ENCODE results near the gene NR3C2.

NR3C2 gene

GRCh38 chr4:148271166-148271565 lies 171.0 kb downstream of the NR3C2 start:
- Histone ChIP-seq H2AFZ (ENCODE audit: low read depth) (no peak overlapping the region), H3K9ac (no peak overlapping the region), H3K27ac (no peak overlapping the region), H3K27me3 (ENCODE audit: insufficient read depth, low read depth) (no peaks in the 10 kb centered on the region), H3K4me1 (ENCODE audit: low read depth, poor library complexity, severe bottlenecking) (no peaks in the 10 kb centered on the region), H3K4me3 (IDR thresholded peaks at IDR 0.05; ENCODE audit: insufficient read depth, low read depth, low read length) (no peak overlapping the region), H4K20me1 (ENCODE audit: insufficient read depth) (no peaks in the 10 kb centered on the region), H3K79me2 (ENCODE audit: insufficient read depth, low read depth) (no peaks in the 10 kb centered on the region), H3K4me2 (no peak overlapping the region), H3K36me3 (ENCODE audit: insufficient read depth) (no peaks in the 10 kb centered on the region)
- TF ChIP-seq, protein P1, sequence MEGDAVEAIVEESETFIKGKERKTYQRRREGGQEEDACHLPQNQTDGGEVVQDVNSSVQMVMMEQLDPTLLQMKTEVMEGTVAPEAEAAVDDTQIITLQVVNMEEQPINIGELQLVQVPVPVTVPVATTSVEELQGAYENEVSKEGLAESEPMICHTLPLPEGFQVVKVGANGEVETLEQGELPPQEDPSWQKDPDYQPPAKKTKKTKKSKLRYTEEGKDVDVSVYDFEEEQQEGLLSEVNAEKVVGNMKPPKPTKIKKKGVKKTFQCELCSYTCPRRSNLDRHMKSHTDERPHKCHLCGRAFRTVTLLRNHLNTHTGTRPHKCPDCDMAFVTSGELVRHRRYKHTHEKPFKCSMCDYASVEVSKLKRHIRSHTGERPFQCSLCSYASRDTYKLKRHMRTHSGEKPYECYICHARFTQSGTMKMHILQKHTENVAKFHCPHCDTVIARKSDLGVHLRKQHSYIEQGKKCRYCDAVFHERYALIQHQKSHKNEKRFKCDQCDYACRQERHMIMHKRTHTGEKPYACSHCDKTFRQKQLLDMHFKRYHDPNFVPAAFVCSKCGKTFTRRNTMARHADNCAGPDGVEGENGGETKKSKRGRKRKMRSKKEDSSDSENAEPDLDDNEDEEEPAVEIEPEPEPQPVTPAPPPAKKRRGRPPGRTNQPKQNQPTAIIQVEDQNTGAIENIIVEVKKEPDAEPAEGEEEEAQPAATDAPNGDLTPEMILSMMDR (conservative IDR thresholded peaks at IDR 0.05; ENCODE audit: low read depth, low read length) = no peak

- no peak overlapping the region for H3K4me3 ChIP-seq (IDR thresholded peaks at IDR 0.05; ENCODE audit: insufficient read depth, low read depth, low read length)
- no peaks in the 10 kb centered on the region for H4K20me1 ChIP-seq (ENCODE audit: insufficient read depth)
- no peak overlapping the region for H3K4me2 ChIP-seq
- no peaks in the 10 kb centered on the region for H3K27me3 ChIP-seq (ENCODE audit: insufficient read depth, low read depth)
- H3K27ac ChIP-seq = no peak overlapping the region
- H3K79me2 ChIP-seq (ENCODE audit: insufficient read depth, low read depth) = no peaks in the 10 kb centered on the region
- H3K4me1 ChIP-seq (ENCODE audit: low read depth, poor library complexity, severe bottlenecking) = no peaks in the 10 kb centered on the region
- no peak overlapping the region for H3K9ac ChIP-seq
- no peak overlapping the region for H2AFZ ChIP-seq (ENCODE audit: low read depth)
- no peaks in the 10 kb centered on the region for H3K36me3 ChIP-seq (ENCODE audit: insufficient read depth)
- TF ChIP-seq, protein P1 (conservative IDR thresholded peaks at IDR 0.05; ENCODE audit: low read depth, low read length) = no peak
These were observed 171.6 kb downstream of the NR3C2 start for GRCh38 chr4:148270630-148271029.

DNA sequence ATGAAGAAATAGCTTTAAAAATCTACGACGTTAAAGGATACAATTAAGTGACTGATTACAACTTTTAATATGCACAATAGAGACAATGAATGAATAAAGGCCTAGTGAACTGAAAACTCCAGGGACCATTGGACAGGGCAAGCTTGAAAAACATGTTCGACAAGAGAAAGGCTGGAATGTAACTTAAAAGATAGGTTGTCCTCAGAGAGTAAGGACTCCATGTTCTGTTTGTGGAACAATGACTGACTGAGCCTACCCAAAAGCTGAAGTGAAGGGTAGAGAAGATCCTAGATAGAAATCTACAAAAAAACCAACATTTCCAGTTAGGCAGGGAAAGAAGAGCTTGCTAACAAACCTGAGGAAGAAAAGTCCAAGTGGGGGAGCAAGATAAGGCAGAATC lies 173.4 kb downstream of the NR3C2 start:
- Histone ChIP-seq H3K4me1 (ENCODE audit: low read depth, poor library complexity, severe bottlenecking) (no peaks in the 10 kb centered on the region), H3K36me3 (ENCODE audit: insufficient read depth) (no peaks in the 10 kb centered on the region), H3K27me3 (ENCODE audit: insufficient read depth, low read depth) (no peaks in the 10 kb centered on the region), H3K4me3 (IDR thresholded peaks at IDR 0.05; ENCODE audit: insufficient read depth, low read depth, low read length) (no peak overlapping the region), H3K4me2 (no peak overlapping the region), H4K20me1 (ENCODE audit: insufficient read depth) (no peaks in the 10 kb centered on the region), H3K27ac (no peak overlapping the region), H2AFZ (ENCODE audit: low read depth) (no peak overlapping the region), H3K79me2 (ENCODE audit: insufficient read depth, low read depth) (no peaks in the 10 kb centered on the region), H3K9ac (no peak overlapping the region)
- TF ChIP-seq, protein P1 (conservative IDR thresholded peaks at IDR 0.05; ENCODE audit: low read depth, low read length) = no peak

DNA sequence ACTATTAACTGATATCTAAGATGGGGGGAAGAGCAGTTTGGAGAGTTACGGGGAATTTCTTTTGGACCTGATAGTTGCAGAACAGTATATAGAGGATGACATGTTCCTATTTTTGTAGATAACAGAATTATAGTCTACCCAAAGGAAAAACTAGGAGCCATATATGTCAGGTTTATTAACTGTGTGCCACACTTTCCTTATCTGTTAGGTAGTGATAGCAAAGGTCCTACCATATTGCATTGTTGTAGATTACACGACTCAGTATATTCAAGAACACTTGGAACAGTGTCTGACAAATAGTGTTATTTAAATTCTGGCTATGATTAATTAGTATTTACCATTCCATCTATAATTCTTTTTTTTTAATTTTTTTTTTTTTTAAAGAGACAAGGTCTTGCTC lies 175.3 kb downstream of the NR3C2 start:
- no peaks in the 10 kb centered on the region for H3K36me3 ChIP-seq (ENCODE audit: insufficient read depth)
- TF ChIP-seq, protein P1 (conservative IDR thresholded peaks at IDR 0.05; ENCODE audit: low read depth, low read length) = no peak
- no peak overlapping the region for H2AFZ ChIP-seq (ENCODE audit: low read depth)
- no peaks in the 10 kb centered on the region for H3K79me2 ChIP-seq (ENCODE audit: insufficient read depth, low read depth)
- H3K4me3 ChIP-seq (IDR thresholded peaks at IDR 0.05; ENCODE audit: insufficient read depth, low read depth, low read length) = no peak overlapping the region
- no peaks in the 10 kb centered on the region for H4K20me1 ChIP-seq (ENCODE audit: insufficient read depth)
- H3K9ac ChIP-seq = no peak overlapping the region
- H3K4me1 ChIP-seq (ENCODE audit: low read depth, poor library complexity, severe bottlenecking) = no peaks in the 10 kb centered on the region
- no peak overlapping the region for H3K4me2 ChIP-seq
- H3K27ac ChIP-seq = no peak overlapping the region
- no peaks in the 10 kb centered on the region for H3K27me3 ChIP-seq (ENCODE audit: insufficient read depth, low read depth)

Data from KMS-11 (cell line).